T-helper 1 cell treated with Interleukin-12 subunit alpha and Interleukin-12 subunit beta and Interleukin-4 antibody, amounts not matched to agents 30 μg/mL and 1 μg/mL, for 36 hours (primary cell): ENCODE measurements around the gene PROX2.
A peak's percentile ranks its signal among the peaks of the same experiment; 100 is the strongest.

Experiments used
- H3K27ac Mint-ChIP-seq: one replicate; pipeline ENCODE4 v1.8.0; 2021; ENCODE audit warnings: mild to moderate bottlenecking, mixed read lengths
- H3K27me3 Mint-ChIP-seq: one replicate; pipeline ENCODE4 v1.8.0; 2021; ENCODE audit warnings: low read depth, mixed read lengths
- H3K36me3 Mint-ChIP-seq: one replicate; pipeline ENCODE4 v1.8.0; 2021; ENCODE audit warnings: low read depth, mixed read lengths
- H3K4me1 Mint-ChIP-seq: one replicate; pipeline ENCODE4 v1.8.0; 2021; ENCODE audit warnings: low read depth, mixed read lengths
- H3K4me3 Mint-ChIP-seq: one replicate; pipeline ENCODE4 v1.8.0; 2021; ENCODE audit warnings: mild to moderate bottlenecking, moderate library complexity, mixed read lengths
- H3K9me3 Mint-ChIP-seq: one replicate; pipeline ENCODE4 v1.8.0; 2021; ENCODE audit warnings: mixed read lengths

Gene PROX2

DNA sequence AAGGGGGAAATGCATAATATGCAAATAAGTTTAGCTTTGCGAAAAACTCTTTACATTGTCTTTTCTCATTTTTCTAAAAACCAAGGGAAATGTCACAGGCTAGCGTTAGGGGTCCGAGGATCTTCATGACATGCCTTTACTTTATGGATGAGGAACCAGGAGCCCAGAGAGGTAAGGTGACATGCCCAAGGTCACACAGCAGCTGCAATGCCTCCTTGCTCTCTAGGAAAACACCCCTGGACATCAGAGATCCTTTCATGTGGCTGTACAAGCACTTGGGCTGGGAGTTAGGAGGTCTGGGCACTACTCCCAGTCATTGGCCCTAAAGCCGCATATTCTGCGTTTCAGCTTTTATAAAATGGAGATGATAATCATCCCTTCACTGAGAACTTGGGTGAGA, 741 bp downstream of the PROX2 start:
- Mint-ChIP-seq H3K4me3 (no peak overlapping the region), H3K36me3 (no peaks in the 10 kb centered on the region), H3K27ac (no peak overlapping the region), H3K27me3 (no peaks in the 10 kb centered on the region), H3K4me1 (peaks cover 15% of the 10 kb centered on the region), H3K9me3 (no peaks in the 10 kb centered on the region)

DNA sequence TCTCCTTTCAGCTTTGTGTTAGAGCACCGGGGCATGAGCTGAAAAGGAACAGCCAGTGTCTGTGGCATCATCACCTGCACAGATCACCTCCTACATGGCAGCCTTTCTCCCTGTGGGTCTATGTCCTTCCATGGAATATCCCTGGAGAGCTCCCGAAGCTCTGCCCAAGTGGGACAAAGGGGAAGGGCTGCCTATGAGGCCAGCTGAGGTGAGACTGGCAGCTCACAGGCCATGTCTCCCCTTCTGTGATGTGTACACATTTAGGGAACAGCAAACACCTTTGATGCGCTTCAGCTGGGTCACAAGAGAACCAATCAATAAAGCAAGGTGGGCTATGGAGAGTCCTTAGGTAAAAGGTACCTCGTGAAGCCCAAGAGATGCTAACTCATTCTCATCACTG, 4.1 kb downstream of the PROX2 start:
- Mint-ChIP-seq H3K36me3 (no peaks in the 10 kb centered on the region), H3K4me3 (no peak overlapping the region), H3K27ac (no peak overlapping the region), H3K9me3 (no peaks in the 10 kb centered on the region), H3K27me3 (no peaks in the 10 kb centered on the region), H3K4me1 (peaks cover 28% of the 10 kb centered on the region)

DNA sequence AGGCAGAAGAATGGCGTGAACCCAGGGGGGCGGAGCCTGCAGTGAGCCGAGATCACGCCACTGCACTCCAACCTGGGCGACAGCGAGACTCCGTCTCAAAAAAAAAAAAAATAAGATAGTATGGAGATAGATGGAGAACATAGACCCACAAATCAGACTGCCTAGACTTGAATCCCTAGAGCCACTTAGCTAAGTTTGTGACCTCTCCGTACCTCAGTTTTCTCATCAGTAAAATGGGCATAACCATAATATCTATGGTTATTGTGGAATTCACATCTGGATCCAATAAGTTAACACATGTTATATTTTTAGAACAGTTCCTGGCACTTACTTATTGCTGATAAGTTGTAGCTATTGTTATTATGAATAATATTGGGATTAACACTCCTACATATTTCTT, 7.2 kb downstream of the PROX2 start:
- H3K36me3 Mint-ChIP-seq = no peaks in the 10 kb centered on the region
- no peak overlapping the region for H3K4me3 Mint-ChIP-seq
- no peaks in the 10 kb centered on the region for H3K27me3 Mint-ChIP-seq
- H3K9me3 Mint-ChIP-seq = no peaks in the 10 kb centered on the region
- peaks cover 20% of the 10 kb centered on the region for H3K4me1 Mint-ChIP-seq
- H3K27ac Mint-ChIP-seq = no peak overlapping the region

DNA sequence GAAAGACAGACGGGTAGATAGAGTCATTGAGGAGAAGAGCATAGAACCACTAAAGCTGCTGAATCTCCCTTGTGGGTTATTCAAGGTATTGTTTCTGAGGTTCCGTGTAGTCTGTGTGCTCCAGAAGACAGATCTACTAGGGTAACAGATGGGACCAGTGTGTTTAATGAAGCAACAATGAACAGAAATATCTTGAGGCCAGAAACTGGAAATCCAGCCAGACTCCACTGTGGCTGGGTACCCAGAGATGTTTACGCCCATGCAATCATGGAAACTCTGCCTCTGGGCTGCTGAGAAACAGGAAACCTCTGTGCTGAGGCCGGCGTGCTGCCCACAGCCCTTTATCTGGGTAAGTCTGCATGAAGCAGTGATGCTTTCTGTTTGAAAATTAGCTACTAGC, 8.3 kb downstream of the PROX2 start:
- Mint-ChIP-seq H3K27me3 (no peaks in the 10 kb centered on the region), H3K4me3 (no peak overlapping the region), H3K9me3 (no peaks in the 10 kb centered on the region), H3K27ac (peak overlapping the region; percentile 24), H3K4me1 (peaks cover 20% of the 10 kb centered on the region), H3K36me3 (no peaks in the 10 kb centered on the region)

DNA sequence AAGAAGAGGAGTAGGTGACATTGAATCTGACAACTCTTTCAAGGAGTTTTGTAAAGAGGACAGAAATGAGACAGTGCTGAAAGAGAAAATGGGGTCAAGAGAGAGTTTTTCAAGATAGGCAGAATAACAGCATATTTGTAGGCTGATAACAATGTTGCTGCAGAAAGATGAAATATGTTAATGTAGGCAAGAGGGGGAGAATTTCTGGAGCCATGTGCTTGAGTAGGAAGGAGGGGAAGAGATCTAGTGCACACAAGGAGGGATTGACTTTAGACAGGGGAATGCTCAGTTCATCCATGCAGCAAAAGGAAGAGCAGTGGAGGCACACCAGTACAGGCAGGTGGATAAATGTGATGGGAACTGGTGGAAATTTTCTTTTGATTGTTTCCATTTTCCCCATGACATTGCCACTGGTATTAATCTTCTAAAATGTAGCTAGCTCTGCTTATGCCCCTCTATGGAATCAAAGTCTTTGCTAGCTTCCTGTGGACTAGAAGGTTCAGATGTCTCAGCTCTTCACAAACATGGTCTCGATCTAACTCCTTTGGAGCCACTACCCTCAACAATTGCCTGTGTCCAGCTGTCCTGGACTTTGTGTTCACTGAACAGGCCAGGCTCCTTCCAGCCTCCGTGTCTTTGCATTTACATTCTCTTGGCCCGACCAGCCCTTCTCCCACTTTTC, 9.1 kb downstream of the PROX2 start:
- no peak overlapping the region for H3K4me3 Mint-ChIP-seq
- H3K27ac Mint-ChIP-seq = peak overlapping the region; percentile 68
- H3K36me3 Mint-ChIP-seq = no peaks in the 10 kb centered on the region
- peaks cover 20% of the 10 kb centered on the region for H3K4me1 Mint-ChIP-seq
- H3K9me3 Mint-ChIP-seq = no peaks in the 10 kb centered on the region
- no peaks in the 10 kb centered on the region for H3K27me3 Mint-ChIP-seq

DNA sequence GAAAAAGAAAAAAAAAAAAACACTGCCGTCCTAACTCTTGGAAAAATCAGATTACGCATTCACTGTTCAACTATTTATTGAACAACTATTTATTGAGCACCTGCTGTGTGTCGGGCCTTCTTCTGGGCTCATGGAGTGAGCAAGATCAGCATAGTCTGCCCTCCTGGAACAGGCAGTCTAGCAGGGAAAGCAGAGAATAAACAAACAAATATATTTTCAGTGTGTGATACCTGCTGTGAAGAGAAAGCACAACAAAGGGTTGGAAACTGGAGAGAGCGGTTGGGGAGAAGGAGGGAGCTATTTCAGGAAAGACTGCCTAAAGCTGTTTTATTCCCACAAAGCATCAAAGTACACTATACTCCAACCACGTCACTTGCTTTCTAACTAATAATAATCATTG, 10.8 kb downstream of the PROX2 start:
- Mint-ChIP-seq H3K9me3 (no peaks in the 10 kb centered on the region), H3K36me3 (no peaks in the 10 kb centered on the region), H3K4me3 (no peak overlapping the region), H3K27me3 (no peaks in the 10 kb centered on the region), H3K27ac (no peak overlapping the region), H3K4me1 (peaks cover 26% of the 10 kb centered on the region)

DNA sequence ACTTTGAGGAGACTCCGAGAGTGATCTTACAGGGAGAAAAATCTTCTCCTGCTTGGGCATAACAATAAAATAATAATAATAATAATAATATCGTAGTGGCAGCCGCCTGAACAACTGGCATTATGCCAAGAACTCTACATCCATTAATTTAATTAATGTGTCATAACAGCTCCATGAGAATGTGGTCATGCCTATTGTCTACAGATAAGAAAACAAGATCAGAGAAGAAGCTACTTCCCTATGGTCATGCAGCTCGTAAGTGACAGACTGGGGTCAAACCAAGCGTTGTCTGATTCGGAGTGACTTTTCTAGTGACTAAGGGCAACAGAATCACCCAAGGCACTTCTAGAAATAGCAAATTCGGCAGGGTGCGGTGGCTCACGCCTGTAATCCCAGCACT, 11.7 kb downstream of the PROX2 start:
- H3K27ac Mint-ChIP-seq = no peak overlapping the region
- no peaks in the 10 kb centered on the region for H3K36me3 Mint-ChIP-seq
- H3K4me3 Mint-ChIP-seq = no peak overlapping the region
- no peaks in the 10 kb centered on the region for H3K27me3 Mint-ChIP-seq
- peaks cover 26% of the 10 kb centered on the region for H3K4me1 Mint-ChIP-seq
- no peaks in the 10 kb centered on the region for H3K9me3 Mint-ChIP-seq

DNA sequence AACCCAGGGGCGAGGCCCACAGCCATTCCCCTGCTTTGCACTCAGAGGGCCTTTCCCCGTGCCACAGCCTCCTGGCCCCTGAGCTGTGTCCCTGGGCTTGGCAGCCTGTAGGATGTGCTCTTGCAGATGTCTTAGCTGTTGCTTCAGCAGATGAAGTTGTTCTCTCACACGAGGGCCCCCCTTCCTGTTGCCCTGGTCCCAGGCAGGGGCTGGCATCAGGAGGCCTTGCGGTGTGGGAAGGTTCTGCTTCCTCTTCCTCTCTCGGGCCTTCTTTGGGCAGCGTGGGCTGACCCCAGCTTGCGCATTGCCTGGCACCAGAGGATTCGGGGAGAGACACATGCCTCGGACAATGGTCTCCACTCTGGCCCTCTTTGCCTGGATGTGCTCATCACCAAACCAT, 12.7 kb downstream of the PROX2 start:
- H3K9me3 Mint-ChIP-seq = no peaks in the 10 kb centered on the region
- no peak overlapping the region for H3K4me3 Mint-ChIP-seq
- no peak overlapping the region for H3K27ac Mint-ChIP-seq
- H3K4me1 Mint-ChIP-seq = peaks cover 24% of the 10 kb centered on the region
- H3K36me3 Mint-ChIP-seq = no peaks in the 10 kb centered on the region
- H3K27me3 Mint-ChIP-seq = no peaks in the 10 kb centered on the region

DNA sequence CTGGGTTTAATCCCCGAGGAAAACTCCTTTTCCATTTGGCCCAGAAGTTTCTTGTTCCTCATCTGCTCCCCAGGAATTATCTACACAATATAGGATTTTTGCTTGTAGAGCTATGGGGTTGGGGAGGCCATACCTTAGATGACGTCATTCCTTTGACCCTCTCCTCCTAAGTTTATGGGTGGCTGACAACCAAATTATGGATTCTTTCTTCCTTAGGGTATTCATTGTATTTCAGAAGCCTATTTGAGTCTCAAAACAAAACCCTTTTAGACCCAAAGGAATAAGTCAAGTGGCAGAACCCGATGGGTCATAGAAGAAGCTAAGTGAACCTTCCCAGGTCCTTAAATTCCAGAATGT, 14.2 kb downstream of the PROX2 start:
- Mint-ChIP-seq H3K36me3 (no peaks in the 10 kb centered on the region), H3K9me3 (no peaks in the 10 kb centered on the region), H3K27ac (no peak overlapping the region), H3K4me3 (no peak overlapping the region), H3K4me1 (peaks cover 13% of the 10 kb centered on the region), H3K27me3 (no peaks in the 10 kb centered on the region)

DNA sequence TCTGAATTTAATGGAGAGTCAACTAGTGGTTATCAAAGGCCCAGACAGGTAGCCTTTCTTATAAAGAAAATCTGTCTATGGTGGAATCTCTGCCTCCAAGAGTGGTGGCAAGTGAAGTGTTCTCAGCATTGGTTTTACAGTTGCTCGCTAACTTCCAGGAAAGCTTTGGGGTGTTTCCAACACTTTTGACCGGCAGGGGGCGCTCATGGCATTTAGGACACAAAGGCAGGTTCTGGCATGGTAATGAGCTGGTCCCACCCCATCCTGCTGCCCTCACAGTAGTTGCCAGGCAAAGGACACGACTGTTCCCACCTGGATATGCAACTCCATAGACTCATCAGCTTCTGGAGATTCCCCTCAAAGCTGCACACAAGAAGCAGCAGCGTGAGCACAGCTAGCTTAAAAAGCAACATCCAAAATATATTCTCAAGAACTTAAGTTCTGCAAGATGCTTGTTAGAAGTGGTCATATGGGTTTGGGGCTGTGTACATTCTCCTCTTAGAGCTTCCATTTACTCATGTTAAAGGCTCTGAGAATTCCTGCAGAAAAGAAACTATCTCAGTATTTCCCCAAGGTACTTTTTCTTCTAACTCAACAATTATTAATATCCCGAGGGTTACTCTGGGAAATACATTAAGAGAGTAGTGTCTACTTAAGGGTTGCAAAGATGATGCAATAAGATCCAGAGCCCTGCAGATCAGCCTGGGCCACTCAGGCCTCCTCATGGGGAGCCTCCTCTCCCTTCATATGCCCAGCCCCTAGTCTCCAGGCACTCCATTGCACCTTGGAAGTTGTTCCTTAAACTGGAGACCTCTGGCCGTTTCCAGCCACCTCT, 14.8 kb downstream of the PROX2 start:
- Mint-ChIP-seq H3K27ac (no peak overlapping the region), H3K4me3 (no peak overlapping the region), H3K4me1 (peaks cover 7% of the 10 kb centered on the region), H3K9me3 (no peaks in the 10 kb centered on the region), H3K36me3 (no peaks in the 10 kb centered on the region), H3K27me3 (no peaks in the 10 kb centered on the region)

DNA sequence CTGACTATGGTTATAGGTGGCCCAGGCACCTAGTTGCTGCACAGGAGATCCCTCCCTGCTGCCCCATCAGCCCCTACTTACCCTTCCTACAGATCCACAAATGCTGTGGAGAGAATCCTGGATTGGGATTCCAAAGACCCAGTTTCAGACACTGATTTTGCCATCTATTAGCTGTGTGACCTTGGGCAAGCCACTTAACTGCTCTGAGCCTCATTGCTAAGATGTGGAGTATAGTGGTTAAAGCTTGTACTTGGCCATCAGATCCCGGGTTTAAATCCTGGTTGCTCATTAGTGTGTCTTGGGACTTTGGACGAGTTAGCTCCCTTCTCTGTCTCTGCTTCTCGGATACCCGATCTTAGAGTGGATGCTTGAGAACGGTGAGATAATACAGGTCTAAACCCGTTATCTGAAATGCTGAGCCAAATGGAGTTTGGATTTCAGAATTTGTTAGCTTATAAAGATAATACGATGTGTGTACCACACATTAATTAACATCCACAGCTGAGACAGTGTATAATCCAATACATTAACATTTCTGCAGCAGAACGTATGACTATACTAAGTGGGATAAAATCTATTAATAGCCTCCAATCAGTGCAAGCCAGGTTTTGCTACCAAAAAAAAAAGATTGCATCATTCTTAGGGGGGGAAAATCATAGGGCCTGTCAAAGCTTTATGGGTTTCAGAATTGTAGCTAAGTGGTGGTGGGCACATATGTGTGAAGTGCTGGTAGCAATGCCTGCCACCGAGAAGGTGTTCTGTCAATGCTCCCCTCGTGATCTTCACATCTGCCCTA, 16.0 kb downstream of the PROX2 start:
- Mint-ChIP-seq H3K36me3 (no peaks in the 10 kb centered on the region), H3K27me3 (no peaks in the 10 kb centered on the region), H3K9me3 (no peaks in the 10 kb centered on the region), H3K4me1 (peaks cover 6% of the 10 kb centered on the region), H3K4me3 (no peak overlapping the region), H3K27ac (no peak overlapping the region)

DNA sequence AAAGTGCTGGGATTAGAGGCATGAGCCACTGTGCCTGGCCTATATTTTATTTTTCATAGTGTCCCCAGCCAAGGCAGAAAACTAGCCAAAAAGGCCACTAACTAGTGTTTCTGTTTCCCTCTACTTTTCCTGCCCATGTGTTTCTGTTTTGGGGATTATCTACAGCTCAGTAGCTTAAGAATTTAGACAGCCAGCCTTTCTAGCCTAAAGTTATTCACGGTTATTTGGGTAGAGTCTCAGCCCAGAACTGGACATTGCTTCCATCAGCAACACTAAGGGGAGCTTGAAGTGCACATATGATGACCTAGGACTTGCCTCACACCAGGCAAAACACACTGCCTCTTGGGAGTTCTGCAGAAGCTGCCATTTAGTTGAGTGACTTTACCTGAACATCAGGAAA, 17.9 kb downstream of the PROX2 start:
- Mint-ChIP-seq H3K36me3 (no peaks in the 10 kb centered on the region), H3K27ac (no peak overlapping the region), H3K27me3 (no peaks in the 10 kb centered on the region), H3K9me3 (no peaks in the 10 kb centered on the region), H3K4me1 (peaks cover 10% of the 10 kb centered on the region), H3K4me3 (no peak overlapping the region)

DNA sequence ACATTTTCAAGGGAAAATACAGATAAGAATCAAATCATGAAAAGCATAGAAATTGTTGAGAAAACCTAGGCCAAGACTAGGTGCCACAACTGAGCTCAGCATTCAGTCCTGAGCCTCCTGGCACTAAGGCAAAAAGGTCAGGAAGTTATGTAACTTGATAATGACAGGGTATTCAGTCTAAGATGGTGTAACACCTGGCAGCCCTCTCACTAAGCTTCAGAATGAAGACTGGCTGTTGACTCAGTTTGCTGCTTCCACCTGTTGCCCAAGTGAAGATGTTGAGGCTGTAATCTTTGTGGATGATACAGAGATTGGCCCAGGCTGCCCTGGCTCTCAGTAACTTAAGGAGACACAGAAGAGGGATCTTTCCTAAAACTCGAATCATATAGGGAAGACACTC, 19.6 kb downstream of the PROX2 start:
- Mint-ChIP-seq H3K27ac (no peak overlapping the region), H3K9me3 (no peaks in the 10 kb centered on the region), H3K4me1 (peaks cover 17% of the 10 kb centered on the region), H3K4me3 (no peak overlapping the region), H3K27me3 (no peaks in the 10 kb centered on the region), H3K36me3 (no peaks in the 10 kb centered on the region)

DNA sequence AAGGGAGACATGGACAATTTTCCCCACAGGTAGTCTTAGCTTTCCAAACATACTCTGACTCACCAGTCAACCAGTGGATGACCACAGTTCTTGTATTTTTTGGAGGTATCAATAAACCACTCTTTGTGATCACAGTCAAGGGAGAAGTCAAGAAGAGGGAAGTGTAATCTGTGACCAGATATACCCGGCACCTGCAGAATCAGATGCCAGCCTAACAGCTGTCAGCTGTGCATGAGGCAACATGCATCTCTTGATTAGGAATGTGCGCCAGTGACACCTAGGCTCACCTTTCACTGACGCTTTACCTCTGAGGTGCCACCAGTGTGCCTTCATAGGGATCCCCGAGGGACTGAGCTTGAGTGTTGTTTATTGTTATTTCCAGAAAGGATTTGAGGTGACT, 20.0 kb downstream of the PROX2 start:
- peaks cover 15% of the 10 kb centered on the region for H3K4me1 Mint-ChIP-seq
- no peaks in the 10 kb centered on the region for H3K36me3 Mint-ChIP-seq
- no peak overlapping the region for H3K4me3 Mint-ChIP-seq
- H3K27ac Mint-ChIP-seq = no peak overlapping the region
- H3K27me3 Mint-ChIP-seq = no peaks in the 10 kb centered on the region
- H3K9me3 Mint-ChIP-seq = no peaks in the 10 kb centered on the region

DNA sequence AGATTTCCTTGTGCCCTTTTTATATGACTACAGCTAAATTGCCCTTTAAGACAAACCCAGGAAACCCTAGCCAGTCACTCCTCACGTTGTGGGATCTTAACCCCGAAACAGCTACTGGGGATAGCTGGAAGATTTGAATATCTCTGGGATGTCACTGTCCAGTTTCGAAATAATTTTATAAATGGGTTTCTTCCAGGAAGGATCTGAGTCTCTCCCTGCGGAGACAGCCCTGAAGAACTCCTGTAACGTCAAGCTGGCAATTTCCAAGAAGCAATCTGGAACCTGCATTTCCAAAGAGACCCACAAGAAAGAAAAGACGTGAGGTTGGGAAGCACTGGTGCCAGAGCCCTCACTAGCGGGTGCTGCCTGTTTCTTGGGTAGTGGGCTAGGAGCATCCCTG, 20.9 kb downstream of the PROX2 start:
- Mint-ChIP-seq H3K36me3 (no peaks in the 10 kb centered on the region), H3K4me1 (peaks cover 11% of the 10 kb centered on the region), H3K27me3 (no peaks in the 10 kb centered on the region), H3K4me3 (no peak overlapping the region), H3K27ac (no peak overlapping the region), H3K9me3 (no peaks in the 10 kb centered on the region)
